Neural crest cell (in vitro differentiated cells): ENCODE measurements around the gene CDH1. TPM values are rescaled to one million over a fixed set of nuclear protein-coding genes. Genes with fewer than 3 reads are reported as not detected.

Source experiments
- DNase-seq: peaks from one replicate; pipeline ENCODE4 v3.0.0; 2021; ENCODE audit warnings: low read depth, mixed read lengths, low spot score
- H3K27ac Mint-ChIP-seq: one replicate; pipeline ENCODE4 v1.8.0; 2021; ENCODE audit warnings: mild to moderate bottlenecking, mixed read lengths; ENCODE audit not compliant: unreplicated experiment
- H3K27me3 Mint-ChIP-seq: 2 replicates; pipeline ENCODE4 v1.8.0; 2021; ENCODE audit warnings: low read depth, mild to moderate bottlenecking, mixed read lengths
- H3K36me3 Mint-ChIP-seq: 2 replicates; pipeline ENCODE4 v1.8.0; 2021; ENCODE audit warnings: low read depth, mild to moderate bottlenecking, mixed read lengths
- H3K4me1 Mint-ChIP-seq: 2 replicates; pipeline ENCODE4 v1.8.0; 2021; ENCODE audit warnings: mixed read lengths
- H3K4me3 Mint-ChIP-seq: one replicate; pipeline ENCODE4 v1.8.0; 2021; ENCODE audit warnings: mild to moderate bottlenecking, mixed read lengths
- H3K9me3 Mint-ChIP-seq: 2 replicates; pipeline ENCODE4 v1.8.0; 2021; ENCODE audit warnings: mixed read lengths
- total RNA-seq: library from RNA; stranded (reverse); gene quantifications from 2 replicates; pipeline ENCODE4 v1.2.1, GENCODE V29; 2021
- TF ChIP-seq, protein P1 (sequence below): fragments of 200-600 bp; sonication (generic); conservative IDR thresholded peaks from 2 replicates; pipeline ENCODE4 v1.5.0; 2021; ENCODE audit warnings: antibody characterized with exemption, mild to moderate bottlenecking

Gene CDH1
- total RNA-seq, 1 donor from 2014 or later: 1.1 TPM

GRCh38 chr16:68778551-68779231 lies 41.6 kb downstream of the CDH1 start:
- Mint-ChIP-seq H3K27ac (no peak overlapping the region), H3K27me3 (no peaks in the 10 kb centered on the region), H3K4me3 (no peak overlapping the region), H3K4me1 (peaks cover 15% of the 10 kb centered on the region), H3K36me3 (no peaks in the 10 kb centered on the region), H3K9me3 (no peaks in the 10 kb centered on the region)
- DNase-seq: no peak
- TF ChIP-seq, protein P1, sequence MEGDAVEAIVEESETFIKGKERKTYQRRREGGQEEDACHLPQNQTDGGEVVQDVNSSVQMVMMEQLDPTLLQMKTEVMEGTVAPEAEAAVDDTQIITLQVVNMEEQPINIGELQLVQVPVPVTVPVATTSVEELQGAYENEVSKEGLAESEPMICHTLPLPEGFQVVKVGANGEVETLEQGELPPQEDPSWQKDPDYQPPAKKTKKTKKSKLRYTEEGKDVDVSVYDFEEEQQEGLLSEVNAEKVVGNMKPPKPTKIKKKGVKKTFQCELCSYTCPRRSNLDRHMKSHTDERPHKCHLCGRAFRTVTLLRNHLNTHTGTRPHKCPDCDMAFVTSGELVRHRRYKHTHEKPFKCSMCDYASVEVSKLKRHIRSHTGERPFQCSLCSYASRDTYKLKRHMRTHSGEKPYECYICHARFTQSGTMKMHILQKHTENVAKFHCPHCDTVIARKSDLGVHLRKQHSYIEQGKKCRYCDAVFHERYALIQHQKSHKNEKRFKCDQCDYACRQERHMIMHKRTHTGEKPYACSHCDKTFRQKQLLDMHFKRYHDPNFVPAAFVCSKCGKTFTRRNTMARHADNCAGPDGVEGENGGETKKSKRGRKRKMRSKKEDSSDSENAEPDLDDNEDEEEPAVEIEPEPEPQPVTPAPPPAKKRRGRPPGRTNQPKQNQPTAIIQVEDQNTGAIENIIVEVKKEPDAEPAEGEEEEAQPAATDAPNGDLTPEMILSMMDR: no peak

- no peak overlapping the region for H3K4me3 Mint-ChIP-seq
Measured at GRCh38 chr16:68779891-68780290, 42.8 kb downstream of the CDH1 start.

DNA sequence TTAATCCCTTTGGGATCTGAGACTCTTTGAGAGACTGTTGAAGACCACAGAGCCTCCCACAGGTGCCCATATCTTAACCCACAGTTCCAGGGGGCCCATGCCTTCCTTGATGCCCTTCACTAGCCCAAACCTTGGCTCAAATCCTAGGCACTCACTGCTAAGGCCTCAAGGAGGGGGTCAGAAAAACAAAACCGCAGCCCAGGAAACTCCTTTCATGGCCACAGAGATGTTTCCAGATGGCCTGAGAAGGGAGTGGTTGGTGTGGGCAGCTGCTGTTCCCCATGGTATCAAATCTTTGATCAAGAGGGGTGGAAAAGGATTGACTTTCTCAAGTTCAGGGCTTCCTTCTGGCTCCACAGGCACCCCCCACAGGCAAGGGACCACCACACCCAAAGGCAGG lies 44.7 kb downstream of the CDH1 start:
- Mint-ChIP-seq H3K9me3 (no peaks in the 10 kb centered on the region), H3K36me3 (no peaks in the 10 kb centered on the region), H3K27ac (no peak overlapping the region), H3K4me3 (no peak overlapping the region), H3K27me3 (no peaks in the 10 kb centered on the region), H3K4me1 (peaks cover 22% of the 10 kb centered on the region)
- TF ChIP-seq, protein P1: no peak
- DNase-seq: no peak

More at GRCh38 chr16:68779891-68780290, 42.8 kb downstream of the CDH1 start:
- no peaks in the 10 kb centered on the region for H3K27me3 Mint-ChIP-seq
- H3K27ac Mint-ChIP-seq: no peak overlapping the region
- H3K36me3 Mint-ChIP-seq: no peaks in the 10 kb centered on the region
- H3K4me1 Mint-ChIP-seq: peaks cover 15% of the 10 kb centered on the region
- no peak for DNase-seq
- H3K9me3 Mint-ChIP-seq: no peaks in the 10 kb centered on the region
- TF ChIP-seq, protein P1: no peak

- Mint-ChIP-seq H3K4me3 (no peak overlapping the region), H3K9me3 (no peaks in the 10 kb centered on the region), H3K27me3 (no peaks in the 10 kb centered on the region), H3K27ac (no peak overlapping the region), H3K36me3 (no peaks in the 10 kb centered on the region), H3K4me1 (peaks cover 26% of the 10 kb centered on the region)
- TF ChIP-seq, protein P1: no peak
- DNase-seq: no peak
Measured at GRCh38 chr16:68782198-68783174, 45.4 kb downstream of the CDH1 start.

DNA sequence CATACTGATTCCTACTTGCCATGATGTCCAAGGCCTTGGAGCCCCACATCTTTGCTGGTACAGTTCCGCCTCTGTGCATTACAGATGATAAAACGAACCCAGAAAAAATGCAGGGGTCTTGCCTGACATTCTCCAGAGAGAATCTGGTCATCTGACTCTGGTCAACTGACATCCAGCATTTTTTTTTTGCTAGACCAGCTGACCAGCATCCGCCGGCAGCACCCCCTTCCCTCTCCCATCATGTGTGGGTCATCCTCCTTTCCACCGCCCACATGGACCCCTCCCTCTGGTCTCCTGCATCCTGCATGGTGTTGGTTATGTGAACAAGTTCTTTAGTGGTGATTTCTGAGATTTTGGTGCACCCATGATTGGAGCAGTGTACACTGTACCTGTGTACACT lies 47.1 kb downstream of the CDH1 start:
- Mint-ChIP-seq H3K9me3 (no peaks in the 10 kb centered on the region), H3K4me1 (peaks cover 26% of the 10 kb centered on the region), H3K27me3 (no peaks in the 10 kb centered on the region), H3K27ac (no peak overlapping the region), H3K4me3 (no peak overlapping the region), H3K36me3 (no peaks in the 10 kb centered on the region)
- DNase-seq: no peak
- TF ChIP-seq, protein P1: no peak
